CD4-positive, alpha-beta T cell (primary cell): Measurements from ENCODE around the gene PHF14. TPM values are rescaled to one million over a fixed set of nuclear protein-coding genes. Genes with fewer than 3 reads are reported as not detected.

Source experiments
- ATAC-seq: fragments of 200-7000 bp; cut with Tn5 transposase; one replicate; pipeline ENCODE4 v1.10.0; 2022; ENCODE audit warnings: mild to moderate bottlenecking; ENCODE audit not compliant: poor library complexity
- CTCF ChIA-PET: fragments of 350-600 bp; sonication (Branson Sonifier 250); formaldehyde crosslinking; loops from one replicate; lab custom pipeline; 2021; ENCODE audit warnings: antibody characterized with exemption, inconsistent platforms; lab: Charles Lee
- POLR2A ChIA-PET: fragments of 350-600 bp; sonication (Branson Sonifier 250); formaldehyde crosslinking; loops from one replicate; lab custom pipeline; 2021; ENCODE audit warnings: antibody characterized with exemption, inconsistent platforms; lab: Charles Lee
- DNase-seq, 14 experiments: peaks; one replicate each; pipeline ENCODE4 v3.0.0-alpha.2; 2013 to 2020; ENCODE audit warnings: mixed read lengths in 2 of 14
- H3K27ac ChIP-seq, 2 donors: one replicate each; pipeline versions ENCODE4 v1.5.1 to v1.7.0; 2013; ENCODE audit warnings: low read length in 2 of 2, low read depth in 1 of 2, mild to moderate bottlenecking in 1 of 2
- H3K27me3 ChIP-seq, 2 experiments: 1 replicate in 1 of 2; 2 replicates in 1 of 2; pipeline versions ENCODE4 v1.6.1 to v1.7.0; 2013; ENCODE audit warnings: low read length in 2 of 2, control low read depth in 1 of 2, mild to moderate bottlenecking in 1 of 2, moderate library complexity in 1 of 2; ENCODE audit not compliant: insufficient read depth in 2 of 2, control insufficient read depth in 1 of 2
- H3K36me3 ChIP-seq: one replicate; pipeline ENCODE4 v1.6.1; 2013; ENCODE audit warnings: low read length, control low read depth; ENCODE audit not compliant: insufficient read depth
- H3K4me1 ChIP-seq: one replicate; pipeline ENCODE4 v1.6.1; 2013; ENCODE audit warnings: low read length, control low read depth; ENCODE audit not compliant: insufficient read depth
- H3K4me3 ChIP-seq: one replicate; pipeline ENCODE4 v1.5.1; 2013; ENCODE audit warnings: mild to moderate bottlenecking, low read length, moderate library complexity
- H3K9me3 ChIP-seq, 2 experiments: 1 replicate in 1 of 2; 2 replicates in 1 of 2; pipeline versions ENCODE4 v1.6.1 to v1.7.0; 2013; ENCODE audit warnings: low read length in 2 of 2, mild to moderate bottlenecking in 2 of 2, control low read depth in 1 of 2, moderate library complexity in 1 of 2; ENCODE audit not compliant: control insufficient read depth in 1 of 2, insufficient read depth in 1 of 2
- H3K27ac Mint-ChIP-seq: one replicate; pipeline ENCODE4 v1.8.0; 2020; ENCODE audit warnings: mixed read lengths
- H3K27me3 Mint-ChIP-seq: one replicate; pipeline ENCODE4 v1.8.0; 2021; ENCODE audit warnings: mixed read lengths
- H3K36me3 Mint-ChIP-seq: one replicate; pipeline ENCODE4 v1.8.0; 2021; ENCODE audit warnings: low read depth, mixed read lengths
- H3K4me1 Mint-ChIP-seq: one replicate; pipeline ENCODE4 v1.8.0; 2021; ENCODE audit warnings: low read depth, mixed read lengths
- H3K4me3 Mint-ChIP-seq: one replicate; pipeline ENCODE4 v1.8.0; 2020; ENCODE audit warnings: mild to moderate bottlenecking, mixed read lengths
- H3K9me3 Mint-ChIP-seq: one replicate; pipeline ENCODE4 v1.8.0; 2020; ENCODE audit warnings: mixed read lengths
- CTCF ChIP-seq: fragments of 200-600 bp; IDR thresholded peaks from one replicate; pipeline ENCODE4 v1.8.0; 2022; ENCODE audit warnings: antibody characterized with exemption, mild to moderate bottlenecking
- intact Hi-C, 2 experiments: fragments of 100-400 bp; cut with DNase I in 1 of 2; cut with micrococcal nuclease in 1 of 2; formaldehyde crosslinking; loops; one replicate each; pipeline versions ENCODE4 v1.15.1 to v1.9.0; 2023 to 2025; cut with DNase I, micrococcal nuclease
- total RNA-seq, 174 experiments: library from RNA in 2 of 174; stranded (reverse) in 2 of 174; gene quantifications; one replicate each; pipeline ENCODE4 v1.2.3 and lab custom pipeline; 2021 to 2026

PHF14 gene
- total RNA-seq, 2 experiments from 2014 or later = 23.1 TPM

- peaks cover 18% of the 10 kb centered on the region for H3K27me3 Mint-ChIP-seq
- ChIA-PET CTCF (interaction anchor here (2.1 kb wide), 1 partner anchor 13 kb away, joined by 8 read pairs; no protein-coding TSS in a partner anchor), POLR2A (no interaction called here)
- H3K36me3 ChIP-seq = no peaks in the 10 kb centered on the region
- H3K36me3 Mint-ChIP-seq = no peaks in the 10 kb centered on the region
- no peak overlapping the region for H3K27ac ChIP-seq
- H3K4me1 ChIP-seq = no peaks in the 10 kb centered on the region
- no peak overlapping the region for H3K4me3 Mint-ChIP-seq
- DNase-seq = no peak
- no peak overlapping the region for H3K4me3 ChIP-seq
- H3K9me3 ChIP-seq = no peaks in the 10 kb centered on the region
- intact Hi-C loops = loop anchor here (10.0 kb wide), 2 partner anchors 318 to 328 kb away; no protein-coding TSS in a partner anchor
- ATAC-seq = no peak
- no peaks in the 10 kb centered on the region for H3K4me1 Mint-ChIP-seq
- no peak overlapping the region for H3K27ac Mint-ChIP-seq
- H3K27me3 ChIP-seq = no peaks in the 10 kb centered on the region
- no peak for TF ChIP-seq CTCF
- H3K9me3 Mint-ChIP-seq = no peaks in the 10 kb centered on the region
These were observed 239.6 kb downstream of the PHF14 start for GRCh38 chr7:11213266-11213665.

GRCh38 chr7:11216276-11216675, 242.6 kb downstream of the PHF14 start:
- Histone ChIP-seq H3K36me3 (no peaks in the 10 kb centered on the region), H3K27me3 (no peaks in the 10 kb centered on the region), H3K27ac (no peak overlapping the region), H3K9me3 (no peaks in the 10 kb centered on the region), H3K4me3 (no peak overlapping the region), H3K4me1 (no peaks in the 10 kb centered on the region)
- ChIA-PET CTCF (no interaction called here), POLR2A (interaction anchor here (1.0 kb wide), 1 partner anchor 90 kb away, joined by 3 read pairs; no protein-coding TSS in a partner anchor)
- DNase-seq = no peak
- Mint-ChIP-seq H3K27ac (no peak overlapping the region), H3K36me3 (no peaks in the 10 kb centered on the region), H3K27me3 (peaks cover 32% of the 10 kb centered on the region), H3K4me3 (no peak overlapping the region), H3K9me3 (no peaks in the 10 kb centered on the region), H3K4me1 (no peaks in the 10 kb centered on the region)
- ATAC-seq = no peak
- intact Hi-C loops = loop anchor here (10.0 kb wide), 2 partner anchors 321 to 331 kb away; no protein-coding TSS in a partner anchor
- no peak for TF ChIP-seq CTCF

GRCh38 chr7:11217848-11218565, 244.3 kb downstream of the PHF14 start:
- Mint-ChIP-seq H3K4me1 (no peaks in the 10 kb centered on the region), H3K27me3 (peaks cover 32% of the 10 kb centered on the region), H3K4me3 (no peak overlapping the region), H3K9me3 (no peaks in the 10 kb centered on the region), H3K36me3 (no peaks in the 10 kb centered on the region), H3K27ac (no peak overlapping the region)
- intact Hi-C loops = loop anchor here (10.0 kb wide), 2 partner anchors 323 to 333 kb away; no protein-coding TSS in a partner anchor
- POLR2A ChIA-PET = no interaction called here
- Histone ChIP-seq H3K4me3 (no peak overlapping the region), H3K27ac (no peak overlapping the region), H3K9me3 (no peaks in the 10 kb centered on the region), H3K36me3 (no peaks in the 10 kb centered on the region), H3K27me3 (no peaks in the 10 kb centered on the region), H3K4me1 (no peaks in the 10 kb centered on the region)
- DNase-seq = no peak
- ATAC-seq = no peak
- TF ChIP-seq CTCF = no peak
- CTCF ChIA-PET = no interaction called here
